Panc1 (cell line): ENCODE measurements around the gene ZBED1. TPM values are rescaled to one million over a fixed set of nuclear protein-coding genes. Genes with fewer than 3 reads are reported as not detected.

ENCODE experiments used
- ATAC-seq: fragments of 200-7000 bp; cut with Tn5 transposase; 2 replicates; pipeline ENCODE4 v1.9.1; 2020; ENCODE audit warnings: mild to moderate bottlenecking, moderate library complexity
- BruUV-seq: library from RNA; stranded (reverse); fragments of 400-500 nt; replicated peaks from 2 replicates; lab custom pipeline; 2021; lab: Mats Ljungman, UMichigan
- CTCF ChIA-PET: fragments of 300-600 bp; sonication (Branson Sonifier 250); formaldehyde crosslinking; loops from one replicate; lab custom pipeline; 2022; ENCODE audit warnings: antibody characterized with exemption; lab: Charles Lee
- POLR2A ChIA-PET: fragments of 300-600 bp; sonication (Branson Sonifier 250); formaldehyde crosslinking; loops from one replicate; lab custom pipeline; 2022; ENCODE audit warnings: antibody characterized with exemption; lab: Charles Lee
- DNase-seq: peaks from one replicate; pipeline ENCODE4 v3.0.0-alpha.2; 2010; ENCODE audit warnings: low read depth, low spot score
- H3K27ac ChIP-seq: 2 replicates; pipeline ENCODE4 v1.5.1; 2011; ENCODE audit warnings: mild to moderate bottlenecking, low read length, inconsistent platforms
- H3K27me3 ChIP-seq: fragments of 200-500 bp; sonication (Bioruptor generic); 2 replicates; pipeline ENCODE4 v1.6.0; 2014; ENCODE audit warnings: low read length, inconsistent platforms; ENCODE audit not compliant: control insufficient read depth, insufficient read depth
- H3K36me3 ChIP-seq: fragments of 200-500 bp; sonication (Bioruptor generic); 2 replicates; pipeline ENCODE4 v1.5.1; 2014; ENCODE audit warnings: inconsistent platforms, mild to moderate bottlenecking, low read length, moderate library complexity; ENCODE audit not compliant: control insufficient read depth, insufficient read depth
- H3K4me1 ChIP-seq: 2 replicates; pipeline ENCODE4 v1.5.1; 2011; ENCODE audit warnings: inconsistent platforms, mild to moderate bottlenecking, low read length, moderate library complexity; ENCODE audit not compliant: control insufficient read depth, insufficient read depth
- H3K4me3 ChIP-seq, 2 experiments: 2 replicates each; pipeline ENCODE4 v1.5.1; 2011 to 2012; ENCODE audit warnings: low read depth in 2 of 2, low read length in 2 of 2, mild to moderate bottlenecking in 2 of 2, inconsistent platforms in 1 of 2, moderate library complexity in 1 of 2
- H3K9me3 ChIP-seq: fragments of 200-500 bp; sonication (Bioruptor generic); 2 replicates; pipeline ENCODE4 v1.5.1; 2014; ENCODE audit warnings: low read depth, mild to moderate bottlenecking, inconsistent platforms, low read length, moderate library complexity; ENCODE audit not compliant: control insufficient read depth, insufficient read depth
- POLR2AphosphoS5 ChIP-seq: IDR thresholded peaks from 2 replicates; pipeline ENCODE4 v1.6.1; 2012; ENCODE audit warnings: mild to moderate bottlenecking, low read depth, low read length, moderate library complexity
- SIN3A ChIP-seq: IDR thresholded peaks from 2 replicates; pipeline ENCODE4 v1.6.1; 2012; ENCODE audit warnings: low read depth, mild to moderate bottlenecking, low read length, moderate library complexity, borderline replicate concordance; ENCODE audit not compliant: insufficient read depth
- TCF7L2 ChIP-seq: IDR thresholded peaks from 2 replicates; pipeline ENCODE4 v1.6.1; 2011; ENCODE audit warnings: mild to moderate bottlenecking, low read depth, low read length, inconsistent platforms
- in situ Hi-C: cut with HindIII; loops from 2 replicates; pipeline ENCODE4 v1.10.0; 2016; ENCODE audit warnings: low sequenced_read_pairs, low pct_unique_long_range_greater_than_20kb
- intact Hi-C: fragments of 100-400 bp; cut with micrococcal nuclease; formaldehyde crosslinking; loops from one replicate; pipeline ENCODE4 v1.10.0; 2022; ENCODE audit not compliant: unreplicated experiment
- total RNA-seq: library from RNA; stranded (reverse); gene quantifications from one replicate; pipeline ENCODE4 v1.2.1, GENCODE V29; 2021; ENCODE audit not compliant: unreplicated experiment
- TF ChIP-seq, protein P1 (sequence below), 2 experiments: IDR thresholded peaks; 2 replicates each; pipeline ENCODE4 v1.6.1; 2011 to 2012; ENCODE audit warnings: low read depth in 2 of 2, control low read depth in 1 of 2, low read length in 1 of 2, mild to moderate bottlenecking in 1 of 2, moderate library complexity in 1 of 2; ENCODE audit not compliant: insufficient read depth in 1 of 2
- TF ChIP-seq, protein P2 (sequence below): fragments of 450-650 bp; IDR thresholded peaks from 2 replicates; pipeline ENCODE4 v1.5.1; 2017; ENCODE audit warnings: mild to moderate bottlenecking

ZBED1 gene
- total RNA-seq, 1 experiment from 2014 or later: 23.9 TPM

DNA sequence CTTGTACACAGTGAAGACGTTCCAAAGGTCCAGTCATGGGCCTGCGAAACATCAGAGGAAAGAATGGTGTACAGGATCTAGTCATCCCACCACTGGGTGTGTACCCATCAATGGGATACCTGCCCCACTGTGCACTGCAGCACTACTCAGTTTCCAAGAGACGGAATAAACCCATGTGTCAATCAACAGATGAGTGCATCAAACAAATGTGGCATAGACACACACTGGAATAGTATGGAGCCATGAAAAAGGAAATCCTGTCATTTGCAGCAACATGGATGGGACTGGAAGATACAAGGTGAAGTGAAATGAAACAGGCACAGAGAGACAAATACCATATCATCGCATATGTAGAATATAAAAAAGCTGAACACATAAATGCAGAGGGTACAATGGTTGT lies 48.0 kb downstream of the ZBED1 start:
- TF ChIP-seq, protein P1, sequence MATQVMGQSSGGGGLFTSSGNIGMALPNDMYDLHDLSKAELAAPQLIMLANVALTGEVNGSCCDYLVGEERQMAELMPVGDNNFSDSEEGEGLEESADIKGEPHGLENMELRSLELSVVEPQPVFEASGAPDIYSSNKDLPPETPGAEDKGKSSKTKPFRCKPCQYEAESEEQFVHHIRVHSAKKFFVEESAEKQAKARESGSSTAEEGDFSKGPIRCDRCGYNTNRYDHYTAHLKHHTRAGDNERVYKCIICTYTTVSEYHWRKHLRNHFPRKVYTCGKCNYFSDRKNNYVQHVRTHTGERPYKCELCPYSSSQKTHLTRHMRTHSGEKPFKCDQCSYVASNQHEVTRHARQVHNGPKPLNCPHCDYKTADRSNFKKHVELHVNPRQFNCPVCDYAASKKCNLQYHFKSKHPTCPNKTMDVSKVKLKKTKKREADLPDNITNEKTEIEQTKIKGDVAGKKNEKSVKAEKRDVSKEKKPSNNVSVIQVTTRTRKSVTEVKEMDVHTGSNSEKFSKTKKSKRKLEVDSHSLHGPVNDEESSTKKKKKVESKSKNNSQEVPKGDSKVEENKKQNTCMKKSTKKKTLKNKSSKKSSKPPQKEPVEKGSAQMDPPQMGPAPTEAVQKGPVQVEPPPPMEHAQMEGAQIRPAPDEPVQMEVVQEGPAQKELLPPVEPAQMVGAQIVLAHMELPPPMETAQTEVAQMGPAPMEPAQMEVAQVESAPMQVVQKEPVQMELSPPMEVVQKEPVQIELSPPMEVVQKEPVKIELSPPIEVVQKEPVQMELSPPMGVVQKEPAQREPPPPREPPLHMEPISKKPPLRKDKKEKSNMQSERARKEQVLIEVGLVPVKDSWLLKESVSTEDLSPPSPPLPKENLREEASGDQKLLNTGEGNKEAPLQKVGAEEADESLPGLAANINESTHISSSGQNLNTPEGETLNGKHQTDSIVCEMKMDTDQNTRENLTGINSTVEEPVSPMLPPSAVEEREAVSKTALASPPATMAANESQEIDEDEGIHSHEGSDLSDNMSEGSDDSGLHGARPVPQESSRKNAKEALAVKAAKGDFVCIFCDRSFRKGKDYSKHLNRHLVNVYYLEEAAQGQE (IDR thresholded peaks at IDR 0.05; ENCODE audit: insufficient read depth in 1 of 2, low read depth in 2 of 2, low read length in 1 of 2): no peak
- TF ChIP-seq POLR2AphosphoS5 (no peak), TCF7L2 (no peak), SIN3A (no peak)
- TF ChIP-seq, protein P2, sequence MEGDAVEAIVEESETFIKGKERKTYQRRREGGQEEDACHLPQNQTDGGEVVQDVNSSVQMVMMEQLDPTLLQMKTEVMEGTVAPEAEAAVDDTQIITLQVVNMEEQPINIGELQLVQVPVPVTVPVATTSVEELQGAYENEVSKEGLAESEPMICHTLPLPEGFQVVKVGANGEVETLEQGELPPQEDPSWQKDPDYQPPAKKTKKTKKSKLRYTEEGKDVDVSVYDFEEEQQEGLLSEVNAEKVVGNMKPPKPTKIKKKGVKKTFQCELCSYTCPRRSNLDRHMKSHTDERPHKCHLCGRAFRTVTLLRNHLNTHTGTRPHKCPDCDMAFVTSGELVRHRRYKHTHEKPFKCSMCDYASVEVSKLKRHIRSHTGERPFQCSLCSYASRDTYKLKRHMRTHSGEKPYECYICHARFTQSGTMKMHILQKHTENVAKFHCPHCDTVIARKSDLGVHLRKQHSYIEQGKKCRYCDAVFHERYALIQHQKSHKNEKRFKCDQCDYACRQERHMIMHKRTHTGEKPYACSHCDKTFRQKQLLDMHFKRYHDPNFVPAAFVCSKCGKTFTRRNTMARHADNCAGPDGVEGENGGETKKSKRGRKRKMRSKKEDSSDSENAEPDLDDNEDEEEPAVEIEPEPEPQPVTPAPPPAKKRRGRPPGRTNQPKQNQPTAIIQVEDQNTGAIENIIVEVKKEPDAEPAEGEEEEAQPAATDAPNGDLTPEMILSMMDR: no peak
- no peak for DNase-seq
- Histone ChIP-seq H3K27ac (no peak overlapping the region), H3K36me3 (no peaks in the 10 kb centered on the region), H3K4me1 (no peaks in the 10 kb centered on the region), H3K27me3 (no peaks in the 10 kb centered on the region), H3K9me3 (no peaks in the 10 kb centered on the region), H3K4me3 (no peak overlapping the region)
- POLR2A ChIA-PET: no interaction called here
- in situ Hi-C loops: no loop called here
- CTCF ChIA-PET: no interaction called here
- intact Hi-C loops: no loop called here
- ATAC-seq: no peak
- no TSS peak for BruUV-seq

DNA sequence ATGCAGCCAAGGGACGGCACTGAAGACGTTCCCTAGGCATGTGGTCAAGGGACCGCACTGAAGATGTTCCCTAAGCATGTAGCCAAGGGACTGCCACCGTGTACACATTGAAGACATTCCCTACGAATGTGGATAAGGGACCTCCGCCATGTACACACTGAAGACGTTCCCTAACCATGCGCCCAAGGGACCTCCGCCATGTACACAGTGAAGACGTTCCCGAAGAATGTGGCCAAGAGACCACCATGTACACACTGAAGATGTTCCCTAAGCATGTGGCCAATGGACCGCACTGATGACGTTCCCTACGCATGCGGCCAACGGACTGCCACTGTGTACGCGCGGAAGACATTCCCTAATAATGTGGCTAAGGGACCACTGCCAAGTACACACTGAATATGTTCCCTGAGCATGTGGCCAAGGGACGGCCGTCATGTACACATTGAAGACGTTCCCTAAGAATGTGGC lies 48.4 kb downstream of the ZBED1 start:
- no peak for DNase-seq
- Histone ChIP-seq H3K27ac (no peak overlapping the region), H3K4me3 (no peak overlapping the region), H3K4me1 (no peaks in the 10 kb centered on the region), H3K27me3 (no peaks in the 10 kb centered on the region), H3K36me3 (no peaks in the 10 kb centered on the region), H3K9me3 (no peaks in the 10 kb centered on the region)
- ChIA-PET CTCF (no interaction called here), POLR2A (no interaction called here)
- TF ChIP-seq, protein P2: no peak
- TF ChIP-seq POLR2AphosphoS5 (no peak), TCF7L2 (no peak), SIN3A (no peak)
- TF ChIP-seq, protein P1 (IDR thresholded peaks at IDR 0.05; ENCODE audit: insufficient read depth in 1 of 2, low read depth in 2 of 2, low read length in 1 of 2): no peak
- intact Hi-C loops: no loop called here
- BruUV-seq: no TSS peak
- no peak for ATAC-seq
- in situ Hi-C loops: no loop called here
